ENCODE measurements around the gene GPR146. TPM values are rescaled to one million over a fixed set of nuclear protein-coding genes. Genes with fewer than 3 reads are reported as not detected.

The GPR146 gene
- polyA plus RNA-seq, 1 experiment: 0.69 TPM

DNA sequence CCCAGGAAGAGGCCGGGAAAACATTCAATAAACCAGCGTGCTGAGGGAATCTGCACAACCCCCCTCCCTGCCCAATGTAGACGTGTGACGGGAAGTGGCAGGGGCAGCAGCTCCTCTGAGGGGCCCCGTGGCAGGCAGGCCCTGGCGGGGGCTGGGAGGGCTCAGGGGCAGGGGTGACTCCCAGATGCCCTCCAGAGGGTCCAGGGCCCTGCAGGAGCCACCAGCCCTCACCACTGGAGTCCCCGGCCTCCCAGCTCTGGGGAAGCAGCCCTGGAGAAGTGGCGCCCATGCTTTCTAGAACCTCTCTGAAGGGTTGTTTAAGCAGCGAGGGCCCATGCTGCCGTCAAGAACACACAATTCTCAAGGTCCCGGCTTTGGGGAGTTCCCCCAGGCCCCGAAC is 35.2 kb downstream of the GPR146 start:
- no peak overlapping the region for H3K4me3 ChIP-seq (ENCODE audit: low read depth, low read length)
- no peak for DNase-seq (ENCODE audit: low read depth, low spot score)
- CTCF ChIA-PET: interaction anchor here (1.4 to 2.3 kb wide), 2 partner anchors 14 to 87 kb away, joined by 6 to 8 read pairs; no protein-coding TSS in a partner anchor
- no peaks in the 10 kb centered on the region; the same call in 1 of the 2 replicates for H3K9me3 ChIP-seq (ENCODE audit: control insufficient read depth, insufficient read depth, low read length)
- H3K27ac ChIP-seq (ENCODE audit: low read depth, low read length): no peak overlapping the region
- POLR2A ChIA-PET: no interaction called here
- TF ChIP-seq, protein P1, sequence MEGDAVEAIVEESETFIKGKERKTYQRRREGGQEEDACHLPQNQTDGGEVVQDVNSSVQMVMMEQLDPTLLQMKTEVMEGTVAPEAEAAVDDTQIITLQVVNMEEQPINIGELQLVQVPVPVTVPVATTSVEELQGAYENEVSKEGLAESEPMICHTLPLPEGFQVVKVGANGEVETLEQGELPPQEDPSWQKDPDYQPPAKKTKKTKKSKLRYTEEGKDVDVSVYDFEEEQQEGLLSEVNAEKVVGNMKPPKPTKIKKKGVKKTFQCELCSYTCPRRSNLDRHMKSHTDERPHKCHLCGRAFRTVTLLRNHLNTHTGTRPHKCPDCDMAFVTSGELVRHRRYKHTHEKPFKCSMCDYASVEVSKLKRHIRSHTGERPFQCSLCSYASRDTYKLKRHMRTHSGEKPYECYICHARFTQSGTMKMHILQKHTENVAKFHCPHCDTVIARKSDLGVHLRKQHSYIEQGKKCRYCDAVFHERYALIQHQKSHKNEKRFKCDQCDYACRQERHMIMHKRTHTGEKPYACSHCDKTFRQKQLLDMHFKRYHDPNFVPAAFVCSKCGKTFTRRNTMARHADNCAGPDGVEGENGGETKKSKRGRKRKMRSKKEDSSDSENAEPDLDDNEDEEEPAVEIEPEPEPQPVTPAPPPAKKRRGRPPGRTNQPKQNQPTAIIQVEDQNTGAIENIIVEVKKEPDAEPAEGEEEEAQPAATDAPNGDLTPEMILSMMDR (IDR thresholded peaks at IDR 0.05; ENCODE audit: low read depth, low read length): no peak
- no peaks in the 10 kb centered on the region for H3K27me3 ChIP-seq (ENCODE audit: control insufficient read depth, insufficient read depth, low read length)

DNA sequence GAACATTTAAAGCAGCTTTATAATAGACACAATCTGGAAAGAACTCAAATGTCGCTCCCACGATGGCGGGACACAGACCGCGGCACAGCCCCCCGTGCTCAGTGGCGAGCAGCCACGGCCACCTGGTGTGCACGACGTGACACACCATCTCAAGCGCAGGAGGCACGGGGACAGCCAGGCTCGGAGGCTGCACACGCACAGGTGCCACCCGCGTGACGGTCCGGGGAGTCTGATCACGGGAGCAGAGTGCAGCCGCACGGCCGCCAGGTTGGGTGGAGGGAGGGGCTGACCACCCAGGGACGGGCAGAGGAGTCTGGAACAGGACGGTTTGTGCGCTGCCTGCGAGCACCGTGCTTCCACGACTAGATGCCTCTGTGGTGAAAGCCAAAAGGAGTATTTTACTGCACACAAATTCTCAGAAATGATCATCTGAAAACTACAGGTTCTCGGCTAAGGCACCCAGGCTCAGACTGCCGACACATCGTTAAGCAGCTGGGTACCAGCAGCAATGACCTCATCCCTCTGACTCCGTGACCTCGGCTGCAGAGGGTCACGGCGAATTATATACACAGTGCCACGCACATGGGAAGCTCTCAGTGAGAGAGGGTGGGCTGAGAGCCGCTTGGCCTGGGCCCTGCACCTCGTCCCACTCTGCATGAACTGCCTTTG is 36.0 kb downstream of the GPR146 start:
- H3K27me3 ChIP-seq (ENCODE audit: control insufficient read depth, insufficient read depth, low read length): no peaks in the 10 kb centered on the region
- no peak for DNase-seq (ENCODE audit: low read depth, low spot score)
- no peak overlapping the region for H3K4me3 ChIP-seq (ENCODE audit: low read depth, low read length)
- POLR2A ChIA-PET: interaction anchor here (0.6 kb wide), 1 partner anchor 111 kb away, joined by 4 read pairs; no protein-coding TSS in a partner anchor
- TF ChIP-seq, protein P1 (IDR thresholded peaks at IDR 0.05; ENCODE audit: low read depth, low read length): no peak
- CTCF ChIA-PET: interaction anchor here (1.4 to 2.3 kb wide), 2 partner anchors 15 to 87 kb away, joined by 6 to 8 read pairs; no protein-coding TSS in a partner anchor
- no peak overlapping the region for H3K27ac ChIP-seq (ENCODE audit: low read depth, low read length)
- H3K9me3 ChIP-seq (ENCODE audit: control insufficient read depth, insufficient read depth, low read length): no peaks in the 10 kb centered on the region; the same call in 1 of the 2 replicates

DNA sequence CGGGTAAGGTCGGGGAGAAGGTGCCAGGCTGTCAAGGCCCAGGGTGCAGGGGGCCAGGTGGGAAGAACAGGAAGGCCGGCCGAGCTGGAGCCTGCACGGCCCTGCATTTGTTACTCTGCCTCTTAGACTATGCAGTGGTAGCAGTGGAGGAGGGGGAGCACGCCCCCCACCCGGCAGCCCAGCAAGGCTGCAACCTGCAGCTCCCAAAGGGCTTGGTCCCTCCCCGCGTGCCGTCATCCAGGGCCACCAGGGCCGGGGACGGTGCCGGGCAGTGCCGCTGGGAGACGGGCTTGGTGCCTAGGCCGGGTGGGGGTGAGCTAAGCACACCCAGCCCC is 36.5 kb downstream of the GPR146 start:
- H3K27ac ChIP-seq (ENCODE audit: low read depth, low read length): no peak overlapping the region
- H3K27me3 ChIP-seq (ENCODE audit: control insufficient read depth, insufficient read depth, low read length): no peaks in the 10 kb centered on the region
- CTCF ChIA-PET: interaction anchor here (2.3 kb wide), 1 partner anchor 15 kb away, joined by 8 read pairs; no protein-coding TSS in a partner anchor
- no peak overlapping the region for H3K4me3 ChIP-seq (ENCODE audit: low read depth, low read length)
- TF ChIP-seq, protein P1 (IDR thresholded peaks at IDR 0.05; ENCODE audit: low read depth, low read length): no peak
- no peak for DNase-seq (ENCODE audit: low read depth, low spot score)
- H3K9me3 ChIP-seq (ENCODE audit: control insufficient read depth, insufficient read depth, low read length): no peaks in the 10 kb centered on the region; the same call in 1 of the 2 replicates
- POLR2A ChIA-PET: interaction anchor here (0.6 kb wide), 1 partner anchor 112 kb away, joined by 4 read pairs; no protein-coding TSS in a partner anchor

DNA sequence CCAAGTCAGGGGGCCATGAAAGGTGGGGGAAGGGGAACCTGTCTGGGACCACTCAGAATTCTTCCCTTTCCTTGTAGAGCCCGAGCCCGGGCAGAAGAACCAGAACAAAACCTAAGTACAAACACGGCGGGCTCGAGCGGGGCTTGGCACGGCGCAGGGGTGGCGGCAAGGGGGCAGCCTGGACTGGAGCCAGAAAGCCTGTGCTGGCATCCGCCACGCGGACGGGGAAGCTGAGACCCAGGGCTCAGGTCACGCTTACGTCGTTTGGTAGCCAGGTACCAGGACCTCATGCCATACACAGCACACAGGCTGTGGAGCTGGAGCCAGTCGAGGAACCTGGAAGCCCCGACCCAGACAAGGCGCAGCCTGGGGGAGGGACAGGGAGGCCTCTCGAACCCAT is 37.0 kb downstream of the GPR146 start:
- H3K4me3 ChIP-seq (ENCODE audit: low read depth, low read length): no peak overlapping the region
- CTCF ChIA-PET: interaction anchor here (0.8 kb wide), 1 partner anchor 16 kb away, joined by 3 read pairs; no protein-coding TSS in a partner anchor
- TF ChIP-seq, protein P1 (IDR thresholded peaks at IDR 0.05; ENCODE audit: low read depth, low read length): no peak
- H3K9me3 ChIP-seq (ENCODE audit: control insufficient read depth, insufficient read depth, low read length): no peaks in the 10 kb centered on the region; the same call in 1 of the 2 replicates
- no peak for DNase-seq (ENCODE audit: low read depth, low spot score)
- POLR2A ChIA-PET: interaction anchor here (0.6 kb wide), 1 partner anchor 112 kb away, joined by 4 read pairs; no protein-coding TSS in a partner anchor
- H3K27me3 ChIP-seq (ENCODE audit: control insufficient read depth, insufficient read depth, low read length): no peaks in the 10 kb centered on the region
- H3K27ac ChIP-seq (ENCODE audit: low read depth, low read length): no peak overlapping the region

DNA sequence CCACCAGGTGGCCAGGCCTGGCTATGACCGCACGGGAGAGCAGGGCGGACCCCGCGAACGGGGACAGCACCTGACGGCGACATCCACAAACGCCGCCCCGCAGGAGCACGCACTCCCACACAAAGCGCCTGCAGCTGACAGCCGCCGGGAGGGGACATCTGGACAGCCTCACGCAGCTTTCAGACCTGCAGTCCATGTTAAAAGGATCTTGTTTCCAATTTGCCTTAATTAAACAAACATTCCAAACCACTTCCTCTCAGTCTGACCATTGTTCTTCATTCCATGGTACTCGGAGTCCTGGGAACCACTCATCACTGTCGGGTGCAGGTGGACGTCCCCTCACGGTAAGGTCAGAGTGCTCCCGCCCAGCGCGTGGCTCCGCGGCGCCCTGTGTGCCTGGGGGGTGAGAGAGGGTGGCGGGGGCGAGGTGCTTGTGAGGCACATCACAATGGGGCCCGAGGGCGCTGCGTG is 37.6 kb downstream of the GPR146 start:
- H3K9me3 ChIP-seq (ENCODE audit: control insufficient read depth, insufficient read depth, low read length): no peaks in the 10 kb centered on the region; the same call in 1 of the 2 replicates
- TF ChIP-seq, protein P1 (IDR thresholded peaks at IDR 0.05; ENCODE audit: low read depth, low read length): no peak
- DNase-seq (ENCODE audit: low read depth, low spot score): peak; percentile 38
- H3K27me3 ChIP-seq (ENCODE audit: control insufficient read depth, insufficient read depth, low read length): no peaks in the 10 kb centered on the region
- POLR2A ChIA-PET: no interaction called here
- CTCF ChIA-PET: interaction anchor here (0.8 kb wide), 1 partner anchor 16 kb away, joined by 3 read pairs; no protein-coding TSS in a partner anchor
- H3K27ac ChIP-seq (ENCODE audit: low read depth, low read length): no peak overlapping the region
- no peak overlapping the region for H3K4me3 ChIP-seq (ENCODE audit: low read depth, low read length)
